Measurements from ENCODE around the gene CELF4.
A peak's percentile ranks its signal among the peaks of the same experiment; 100 is the strongest.

The CELF4 gene

DNA sequence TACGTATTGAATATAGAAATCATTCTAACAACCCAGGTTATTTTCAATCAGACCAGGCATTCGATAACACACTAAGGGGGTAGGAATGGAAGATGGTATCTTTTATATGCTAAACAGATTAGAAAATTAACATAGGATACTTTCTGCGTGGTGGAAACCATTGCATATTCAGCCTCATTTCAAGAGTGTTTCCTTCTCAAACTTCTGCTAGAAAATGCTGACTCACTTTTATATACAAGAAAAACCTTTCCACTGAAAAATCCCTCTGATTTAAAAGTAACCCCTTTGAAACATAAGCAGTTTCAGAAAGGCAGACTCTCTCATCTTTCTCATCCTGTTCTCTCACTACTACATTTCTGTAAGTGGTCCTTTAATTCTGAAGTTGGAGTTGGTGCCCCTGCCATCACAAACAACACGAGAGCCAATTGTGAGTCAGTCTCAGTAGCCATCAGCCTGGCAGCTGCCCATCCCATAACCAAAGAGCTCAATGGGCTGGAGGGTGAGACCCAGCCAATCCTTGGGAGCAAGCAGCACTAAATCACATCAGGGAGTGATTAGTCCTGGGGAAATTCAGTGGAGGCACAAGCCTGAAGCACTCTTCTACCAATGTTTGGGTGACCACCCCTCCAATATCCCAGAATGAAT is 343.1 kb downstream of the CELF4 start:
- Histone ChIP-seq H3K56ac (ENCODE audit: low read length) (no peak overlapping the region), H3K79me2 (ENCODE audit: control insufficient read depth, insufficient read depth, low read length) (no peaks in the 10 kb centered on the region), H2AK5ac (ENCODE audit: low read length) (no peak overlapping the region), H3K4me1 (ENCODE audit: control insufficient read depth, low read depth, low read length) (no peaks in the 10 kb centered on the region), H2BK120ac (ENCODE audit: low read depth, low read length) (no peak overlapping the region), H2BK15ac (replicated peaks; ENCODE audit: low read depth) (peak overlapping the region; percentile 2), H4K8ac (ENCODE audit: low read depth, low read length) (no peak overlapping the region), H3K23ac (ENCODE audit: low read length) (no peak overlapping the region), H3K36me3 (ENCODE audit: control insufficient read depth, insufficient read depth, low read length) (no peaks in the 10 kb centered on the region), H3K4me2 (ENCODE audit: low read length) (no peak overlapping the region), H3K79me1 (ENCODE audit: low read length) (no peaks in the 10 kb centered on the region), H3K9ac (ENCODE audit: low read length) (no peak overlapping the region), H3K4ac (ENCODE audit: low read depth, low read length) (no peak overlapping the region), H4K5ac (ENCODE audit: low read length) (no peak overlapping the region), H2BK5ac (ENCODE audit: low read length) (no peak overlapping the region), H3K4me3 (ENCODE audit: low read length) (no peak overlapping the region), H3K27me3 (ENCODE audit: insufficient read depth, low read length, poor library complexity) (no peaks in the 10 kb centered on the region), H3K18ac (ENCODE audit: low read length) (no peak overlapping the region), H3K27ac (ENCODE audit: low read depth, low read length) (no peak overlapping the region)
- no CpG with 5 or more reads among the region's 4 CpGs for whole genome bisulfite sequencing (ENCODE audit: extremely low coverage, insufficient coverage, low lambda C conversion rate)
- no peak for DNase-seq

DNA sequence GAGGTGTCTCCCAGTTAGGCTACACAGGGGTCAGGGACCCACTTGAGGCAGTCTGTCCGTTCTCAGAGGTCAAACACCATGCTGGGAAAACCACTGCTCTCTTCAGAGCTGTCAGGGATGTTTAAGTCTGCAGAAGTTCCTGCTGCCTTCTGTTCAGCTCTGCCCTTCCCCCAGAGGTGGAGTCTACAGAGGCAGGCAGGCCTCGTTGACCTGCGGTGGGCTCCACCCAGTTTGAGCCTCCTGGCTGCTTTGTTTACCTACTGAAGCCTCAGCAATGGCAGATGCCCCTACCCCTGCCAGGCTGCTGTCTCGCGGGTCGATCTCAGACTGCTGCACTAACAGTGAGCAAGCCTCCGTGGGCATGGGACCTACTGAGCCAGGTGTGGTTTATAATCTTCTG is 346.3 kb downstream of the CELF4 start:
- Histone ChIP-seq H4K5ac (ENCODE audit: low read length) (no peak overlapping the region), H3K27ac (ENCODE audit: low read depth, low read length) (no peak overlapping the region), H3K4me3 (ENCODE audit: low read length) (no peak overlapping the region), H3K79me1 (ENCODE audit: low read length) (no peaks in the 10 kb centered on the region), H3K36me3 (ENCODE audit: control insufficient read depth, insufficient read depth, low read length) (no peaks in the 10 kb centered on the region), H3K9ac (ENCODE audit: low read length) (no peak overlapping the region), H3K79me2 (ENCODE audit: control insufficient read depth, insufficient read depth, low read length) (no peaks in the 10 kb centered on the region), H3K27me3 (ENCODE audit: insufficient read depth, low read length, poor library complexity) (no peaks in the 10 kb centered on the region), H2BK15ac (replicated peaks; ENCODE audit: low read depth) (no peak overlapping the region), H3K4me2 (ENCODE audit: low read length) (no peak overlapping the region), H4K8ac (ENCODE audit: low read depth, low read length) (no peak overlapping the region), H3K23ac (ENCODE audit: low read length) (no peak overlapping the region), H2BK5ac (ENCODE audit: low read length) (no peak overlapping the region), H3K56ac (ENCODE audit: low read length) (no peak overlapping the region), H3K18ac (ENCODE audit: low read length) (no peak overlapping the region), H2BK120ac (ENCODE audit: low read depth, low read length) (no peak overlapping the region), H2AK5ac (ENCODE audit: low read length) (no peak overlapping the region), H3K4ac (ENCODE audit: low read depth, low read length) (no peak overlapping the region), H3K4me1 (ENCODE audit: control insufficient read depth, low read depth, low read length) (no peaks in the 10 kb centered on the region)
- DNase-seq: peak; percentile 32
- no CpG with 5 or more reads among the region's 7 CpGs for WGBS (ENCODE audit: extremely low coverage, insufficient coverage, low lambda C conversion rate)

DNA sequence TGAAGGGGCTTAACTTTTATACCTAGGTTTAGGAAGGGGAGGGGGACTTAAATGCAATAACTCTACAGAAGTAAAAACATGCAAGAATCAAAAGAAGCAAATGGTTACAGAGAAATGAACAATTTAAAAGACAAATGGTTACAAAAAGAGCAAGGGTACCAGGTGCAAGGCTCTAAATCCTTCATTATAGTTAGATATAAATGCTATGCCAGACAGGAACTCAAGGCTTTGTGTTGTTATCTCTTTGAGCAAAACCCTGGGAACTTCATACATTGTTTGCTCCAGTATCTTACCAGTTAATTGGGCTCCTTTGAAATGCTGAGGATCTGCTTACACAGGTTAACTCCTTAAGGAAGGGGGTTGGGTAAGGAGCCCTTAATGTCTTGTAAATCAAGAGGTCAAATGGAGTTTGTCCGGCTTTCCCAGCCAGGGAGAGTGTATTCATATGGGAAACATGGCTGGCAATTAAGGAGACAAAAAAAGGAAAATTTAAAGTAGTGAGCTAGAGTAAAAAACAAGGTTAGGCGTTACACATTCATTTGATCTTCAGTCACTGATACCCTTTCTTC is 347.5 kb downstream of the CELF4 start:
- no peak overlapping the region for H3K23ac ChIP-seq (ENCODE audit: low read length)
- H3K4me1 ChIP-seq (ENCODE audit: control insufficient read depth, low read depth, low read length): no peaks in the 10 kb centered on the region
- no peak overlapping the region for H4K8ac ChIP-seq (ENCODE audit: low read depth, low read length)
- no peak overlapping the region for H3K4me2 ChIP-seq (ENCODE audit: low read length)
- H3K4me3 ChIP-seq (ENCODE audit: low read length): no peak overlapping the region
- no peak overlapping the region for H3K4ac ChIP-seq (ENCODE audit: low read depth, low read length)
- H2AK5ac ChIP-seq (ENCODE audit: low read length): no peak overlapping the region
- H2BK5ac ChIP-seq (ENCODE audit: low read length): no peak overlapping the region
- no peak overlapping the region for H3K9ac ChIP-seq (ENCODE audit: low read length)
- H2BK15ac ChIP-seq (replicated peaks; ENCODE audit: low read depth): no peak overlapping the region
- no CpG with 5 or more reads among the region's 2 CpGs for WGBS (ENCODE audit: extremely low coverage, insufficient coverage, low lambda C conversion rate)
- no peaks in the 10 kb centered on the region for H3K27me3 ChIP-seq (ENCODE audit: insufficient read depth, low read length, poor library complexity)
- DNase-seq: peak; percentile 83
- no peak overlapping the region for H4K5ac ChIP-seq (ENCODE audit: low read length)
- no peaks in the 10 kb centered on the region for H3K79me1 ChIP-seq (ENCODE audit: low read length)
- H3K36me3 ChIP-seq (ENCODE audit: control insufficient read depth, insufficient read depth, low read length): no peaks in the 10 kb centered on the region
- H3K79me2 ChIP-seq (ENCODE audit: control insufficient read depth, insufficient read depth, low read length): no peaks in the 10 kb centered on the region
- H3K18ac ChIP-seq (ENCODE audit: low read length): no peak overlapping the region
- H3K56ac ChIP-seq (ENCODE audit: low read length): no peak overlapping the region
- H3K27ac ChIP-seq (ENCODE audit: low read depth, low read length): no peak overlapping the region
- H2BK120ac ChIP-seq (ENCODE audit: low read depth, low read length): no peak overlapping the region

DNA sequence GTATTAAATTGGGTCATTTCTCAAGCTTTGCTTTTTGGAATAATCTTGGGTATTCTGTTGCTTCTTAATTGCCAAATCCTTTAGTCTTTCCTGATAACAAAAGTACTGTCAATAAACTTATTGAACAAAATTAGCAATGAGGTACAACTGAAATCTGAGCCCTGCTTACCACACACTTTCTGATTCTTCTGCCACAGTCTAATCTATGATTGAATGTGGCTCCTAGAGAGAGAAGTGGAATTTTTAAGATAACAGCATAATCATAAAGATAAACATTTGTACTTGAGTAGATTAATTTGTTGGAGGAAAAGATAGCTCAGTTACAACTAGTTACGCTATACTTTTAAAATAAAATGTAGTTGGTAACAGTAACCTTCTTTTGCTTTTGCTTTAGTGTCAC is 354.8 kb downstream of the CELF4 start:
- H3K4me2 ChIP-seq (ENCODE audit: low read length): no peak overlapping the region
- H3K9ac ChIP-seq (ENCODE audit: low read length): no peak overlapping the region
- DNase-seq: peak; percentile 20
- no peak overlapping the region for H4K5ac ChIP-seq (ENCODE audit: low read length)
- no peak overlapping the region for H3K27ac ChIP-seq (ENCODE audit: low read depth, low read length)
- no peak overlapping the region for H2BK120ac ChIP-seq (ENCODE audit: low read depth, low read length)
- no CpG with 5 or more reads among the region's 1 CpG for WGBS (ENCODE audit: extremely low coverage, insufficient coverage, low lambda C conversion rate)
- H3K18ac ChIP-seq (ENCODE audit: low read length): no peak overlapping the region
- H3K27me3 ChIP-seq (ENCODE audit: insufficient read depth, low read length, poor library complexity): no peaks in the 10 kb centered on the region
- no peak overlapping the region for H3K56ac ChIP-seq (ENCODE audit: low read length)
- no peaks in the 10 kb centered on the region for H3K36me3 ChIP-seq (ENCODE audit: control insufficient read depth, insufficient read depth, low read length)
- H3K23ac ChIP-seq (ENCODE audit: low read length): no peak overlapping the region
- no peak overlapping the region for H2AK5ac ChIP-seq (ENCODE audit: low read length)
- H2BK5ac ChIP-seq (ENCODE audit: low read length): no peak overlapping the region
- no peaks in the 10 kb centered on the region for H3K79me1 ChIP-seq (ENCODE audit: low read length)
- H2BK15ac ChIP-seq (replicated peaks; ENCODE audit: low read depth): no peak overlapping the region
- H3K4me1 ChIP-seq (ENCODE audit: control insufficient read depth, low read depth, low read length): no peaks in the 10 kb centered on the region
- no peak overlapping the region for H3K4me3 ChIP-seq (ENCODE audit: low read length)
- H3K79me2 ChIP-seq (ENCODE audit: control insufficient read depth, insufficient read depth, low read length): no peaks in the 10 kb centered on the region
- H4K8ac ChIP-seq (ENCODE audit: low read depth, low read length): no peak overlapping the region
- no peak overlapping the region for H3K4ac ChIP-seq (ENCODE audit: low read depth, low read length)

DNA sequence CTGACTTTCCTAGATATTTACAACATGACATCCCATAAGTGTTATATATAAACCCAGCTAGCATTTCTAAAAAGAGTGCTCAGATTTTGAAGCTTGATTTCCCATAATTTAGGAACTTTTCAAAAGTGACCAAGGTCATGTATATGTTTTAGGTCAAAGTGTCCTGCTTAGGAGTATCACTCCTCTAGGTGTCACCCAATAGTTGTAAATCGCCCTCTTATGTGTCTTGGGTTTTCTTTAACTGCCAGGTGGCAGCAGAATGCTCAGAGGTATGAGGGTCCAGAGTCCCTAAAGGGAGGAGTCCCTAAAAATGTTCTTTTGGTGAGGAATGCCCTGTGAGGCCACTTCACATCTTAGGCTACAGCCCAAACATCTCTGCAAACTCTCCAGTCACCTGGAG is 358.3 kb downstream of the CELF4 start:
- Histone ChIP-seq H3K9ac (ENCODE audit: low read length) (no peak overlapping the region), H3K4me3 (ENCODE audit: low read length) (no peak overlapping the region), H3K79me1 (ENCODE audit: low read length) (no peaks in the 10 kb centered on the region), H3K4ac (ENCODE audit: low read depth, low read length) (no peak overlapping the region), H3K79me2 (ENCODE audit: control insufficient read depth, insufficient read depth, low read length) (no peaks in the 10 kb centered on the region), H3K23ac (ENCODE audit: low read length) (no peak overlapping the region), H2BK15ac (replicated peaks; ENCODE audit: low read depth) (no peak overlapping the region), H3K27me3 (ENCODE audit: insufficient read depth, low read length, poor library complexity) (no peaks in the 10 kb centered on the region), H3K18ac (ENCODE audit: low read length) (no peak overlapping the region), H4K5ac (ENCODE audit: low read length) (no peak overlapping the region), H4K8ac (ENCODE audit: low read depth, low read length) (no peak overlapping the region), H3K27ac (ENCODE audit: low read depth, low read length) (no peak overlapping the region), H3K36me3 (ENCODE audit: control insufficient read depth, insufficient read depth, low read length) (no peaks in the 10 kb centered on the region), H3K4me1 (ENCODE audit: control insufficient read depth, low read depth, low read length) (no peaks in the 10 kb centered on the region), H3K56ac (ENCODE audit: low read length) (no peak overlapping the region), H2BK5ac (ENCODE audit: low read length) (no peak overlapping the region), H2BK120ac (ENCODE audit: low read depth, low read length) (no peak overlapping the region), H3K4me2 (ENCODE audit: low read length) (no peak overlapping the region), H2AK5ac (ENCODE audit: low read length) (no peak overlapping the region)
- WGBS (ENCODE audit: extremely low coverage, insufficient coverage, low lambda C conversion rate): no CpG with 5 or more reads among the region's 1 CpG
- peak; percentile 59 for DNase-seq

DNA sequence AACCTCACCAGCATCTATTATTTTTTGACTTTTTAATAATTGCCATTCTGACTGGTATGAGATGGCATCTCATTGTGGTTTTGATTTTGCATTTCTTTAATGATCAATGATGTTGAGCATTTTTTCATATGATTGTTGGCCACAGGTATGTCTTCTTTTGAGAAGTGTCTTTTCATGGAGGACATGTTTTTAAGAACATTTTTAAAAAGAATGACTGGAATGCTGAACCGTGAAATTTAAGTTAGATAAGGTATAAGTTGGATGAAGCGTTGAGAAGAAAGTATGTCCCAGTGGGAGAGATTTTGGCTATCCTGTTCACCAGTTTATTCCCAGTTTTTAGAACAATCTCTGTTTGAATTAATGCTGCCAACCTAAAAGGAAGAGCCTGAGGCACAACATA is 365.9 kb downstream of the CELF4 start:
- H3K56ac ChIP-seq (ENCODE audit: low read length): no peak overlapping the region
- H4K5ac ChIP-seq (ENCODE audit: low read length): no peak overlapping the region
- WGBS (ENCODE audit: extremely low coverage, insufficient coverage, low lambda C conversion rate): 100% methylated on average over 2 of the region's 2 CpGs
- DNase-seq: no peak
- no peak overlapping the region for H2BK120ac ChIP-seq (ENCODE audit: low read depth, low read length)
- H3K4me2 ChIP-seq (ENCODE audit: low read length): no peak overlapping the region
- no peak overlapping the region for H3K9ac ChIP-seq (ENCODE audit: low read length)
- no peak overlapping the region for H2AK5ac ChIP-seq (ENCODE audit: low read length)
- no peak overlapping the region for H2BK15ac ChIP-seq (replicated peaks; ENCODE audit: low read depth)
- no peaks in the 10 kb centered on the region for H3K36me3 ChIP-seq (ENCODE audit: control insufficient read depth, insufficient read depth, low read length)
- H2BK5ac ChIP-seq (ENCODE audit: low read length): no peak overlapping the region
- no peak overlapping the region for H3K23ac ChIP-seq (ENCODE audit: low read length)
- no peak overlapping the region for H3K18ac ChIP-seq (ENCODE audit: low read length)
- H3K4me3 ChIP-seq (ENCODE audit: low read length): no peak overlapping the region
- no peak overlapping the region for H4K8ac ChIP-seq (ENCODE audit: low read depth, low read length)
- no peak overlapping the region for H3K27ac ChIP-seq (ENCODE audit: low read depth, low read length)
- no peaks in the 10 kb centered on the region for H3K79me2 ChIP-seq (ENCODE audit: control insufficient read depth, insufficient read depth, low read length)
- no peaks in the 10 kb centered on the region for H3K4me1 ChIP-seq (ENCODE audit: control insufficient read depth, low read depth, low read length)
- H3K79me1 ChIP-seq (ENCODE audit: low read length): no peaks in the 10 kb centered on the region
- H3K4ac ChIP-seq (ENCODE audit: low read depth, low read length): no peak overlapping the region
- no peaks in the 10 kb centered on the region for H3K27me3 ChIP-seq (ENCODE audit: insufficient read depth, low read length, poor library complexity)
